IMR-90 (cell line): ENCODE data around the gene LSM12. TPM values are rescaled to one million over a fixed set of nuclear protein-coding genes. Genes with fewer than 3 reads are reported as not detected.
A peak's percentile ranks its signal among the peaks of the same experiment; 100 is the strongest.

Source experiments
- ATAC-seq: fragments of 200-7000 bp; cut with Tn5 transposase; 2 replicates; pipeline ENCODE4 v1.9.1; 2020; ENCODE audit warnings: low read depth, mild to moderate bottlenecking, moderate library complexity
- BruUV-seq: library from RNA; stranded (reverse); fragments of 400-500 nt; replicated peaks from 2 replicates; lab custom pipeline; 2021; lab: Mats Ljungman, UMichigan
- CTCF ChIA-PET: fragments of 300-600 bp; formaldehyde crosslinking; extraction: SDS; loops from one replicate; lab custom pipeline; 2021; ENCODE audit warnings: antibody characterized with exemption; lab: Yijun Ruan, JAX
- POLR2A ChIA-PET: fragments of 300-600 bp; sonication (Branson Sonifier 250); formaldehyde crosslinking; loops from one replicate; lab custom pipeline; 2022; ENCODE audit warnings: antibody characterized with exemption; ENCODE audit not compliant: unreplicated experiment; lab: Charles Lee
- DNase-seq: peaks from one replicate; pipeline ENCODE4 v3.0.0; 2013
- H2AFZ ChIP-seq: replicated peaks from 2 replicates; pipeline ENCODE3; 2013; ENCODE audit warnings: low read length, mild to moderate bottlenecking; ENCODE audit not compliant: poor library complexity
- H2AK5ac ChIP-seq: 2 replicates; pipeline ENCODE4 v1.6.1; 2013; ENCODE audit warnings: low read depth, low read length, inconsistent platforms
- H2AK9ac ChIP-seq: replicated peaks from 2 replicates; pipeline ENCODE3; 2013; ENCODE audit warnings: mild to moderate bottlenecking, low read depth, low read length, moderate library complexity; ENCODE audit not compliant: poor library complexity
- H2BK120ac ChIP-seq: 2 replicates; pipeline ENCODE4 v1.6.1; 2013; ENCODE audit warnings: low read depth, low read length, inconsistent platforms
- H2BK15ac ChIP-seq: 3 replicates; pipeline ENCODE4 v1.6.1; 2013; ENCODE audit warnings: low read depth, low read length, inconsistent platforms
- H2BK20ac ChIP-seq: 2 replicates; pipeline ENCODE4 v1.6.1; 2013; ENCODE audit warnings: low read depth, mild to moderate bottlenecking, inconsistent platforms, low read length, moderate library complexity
- H2BK5ac ChIP-seq: 2 replicates; pipeline ENCODE4 v1.6.1; 2013; ENCODE audit warnings: mild to moderate bottlenecking, low read depth, low read length, inconsistent platforms; ENCODE audit not compliant: poor library complexity, severe bottlenecking
- H3K14ac ChIP-seq: replicated peaks from 2 replicates; pipeline ENCODE4 v1.6.1; 2013; ENCODE audit warnings: low read depth, low read length, inconsistent platforms
- H3K18ac ChIP-seq: 2 replicates; pipeline ENCODE4 v1.6.1; 2013; ENCODE audit warnings: low read depth, low read length, control low read depth
- H3K23ac ChIP-seq: 2 replicates; pipeline ENCODE4 v1.6.1; 2013; ENCODE audit warnings: low read depth, low read length, inconsistent platforms
- H3K27ac ChIP-seq: 2 replicates; pipeline ENCODE4 v1.5.1; 2013; ENCODE audit warnings: mild to moderate bottlenecking, control low read depth, low read length; ENCODE audit not compliant: insufficient read depth
- H3K27me3 ChIP-seq: 2 replicates; pipeline ENCODE4 v1.6.1; 2013; ENCODE audit warnings: low read length; ENCODE audit not compliant: control insufficient read depth, insufficient read depth
- H3K36me3 ChIP-seq: 2 replicates; pipeline ENCODE4 v1.6.1; 2013; ENCODE audit warnings: low read length, mixed read lengths; ENCODE audit not compliant: control insufficient read depth, insufficient read depth
- H3K4ac ChIP-seq: 2 replicates; pipeline ENCODE4 v1.6.1; 2013; ENCODE audit warnings: low read depth, low read length, inconsistent platforms
- H3K4me1 ChIP-seq: 2 replicates; pipeline ENCODE4 v1.6.1; 2013; ENCODE audit warnings: low read length, mixed read lengths; ENCODE audit not compliant: control insufficient read depth, insufficient read depth
- H3K4me2 ChIP-seq: 2 replicates; pipeline ENCODE4 v1.6.1; 2013; ENCODE audit warnings: low read depth, mild to moderate bottlenecking, control low read depth, low read length, moderate library complexity
- H3K4me3 ChIP-seq: 2 replicates; pipeline ENCODE4 v1.5.1; 2013; ENCODE audit warnings: low read depth, mild to moderate bottlenecking, control low read depth, low read length, moderate library complexity; ENCODE audit not compliant: insufficient read depth
- H3K56ac ChIP-seq: 2 replicates; pipeline ENCODE4 v1.6.1; 2013; ENCODE audit warnings: low read length, inconsistent platforms; ENCODE audit not compliant: insufficient read depth; ENCODE audit errors: extremely low read depth
- H3K79me1 ChIP-seq, 2 experiments: 2 replicates each; pipeline ENCODE4 v1.6.1; 2013; ENCODE audit warnings: low read length in 2 of 2, inconsistent platforms in 1 of 2, low read depth in 1 of 2
- H3K9ac ChIP-seq: 2 replicates; pipeline ENCODE4 v1.6.1; 2013; ENCODE audit warnings: low read depth, low read length, control low read depth
- H3K9me1 ChIP-seq: 2 replicates; pipeline ENCODE4 v1.6.1; 2013; ENCODE audit warnings: low read length, inconsistent platforms; ENCODE audit not compliant: insufficient read depth
- H3K9me3 ChIP-seq: 2 replicates; pipeline ENCODE4 v1.6.1; 2013; ENCODE audit warnings: low read length; ENCODE audit not compliant: control insufficient read depth, insufficient read depth
- H4K20me1 ChIP-seq: 2 replicates; pipeline ENCODE4 v1.6.1; 2013; ENCODE audit warnings: low read length, inconsistent platforms; ENCODE audit not compliant: insufficient read depth
- H4K5ac ChIP-seq: 2 replicates; pipeline ENCODE4 v1.6.1; 2013; ENCODE audit warnings: mild to moderate bottlenecking, low read depth, low read length, control low read depth
- H4K8ac ChIP-seq, 2 experiments: 2 replicates each; pipeline ENCODE4 v1.6.1; 2013; ENCODE audit warnings: low read depth in 2 of 2, low read length in 2 of 2, control low read depth in 1 of 2, inconsistent platforms in 1 of 2
- H4K91ac ChIP-seq: 2 replicates; pipeline ENCODE4 v1.6.1; 2013; ENCODE audit warnings: low read depth, low read length, inconsistent platforms; ENCODE audit not compliant: insufficient read depth
- BHLHE40 ChIP-seq: fragments of 150-350 bp; IDR thresholded peaks from 2 replicates; pipeline ENCODE4 v1.6.1; 2016; ENCODE audit warnings: mild to moderate bottlenecking, low read depth, low read length
- CEBPB ChIP-seq: IDR thresholded peaks from 2 replicates; pipeline ENCODE4 v1.6.1; 2012; ENCODE audit warnings: low read depth, low read length, improper control_type of control experiment
- CHD1 ChIP-seq: IDR thresholded peaks from 2 replicates; pipeline ENCODE4 v1.6.1; 2012; ENCODE audit warnings: low read depth, low read length, improper control_type of control experiment
- FOS ChIP-seq: fragments of 150-350 bp; IDR thresholded peaks from 2 replicates; pipeline ENCODE4 v1.6.1; 2016; ENCODE audit warnings: low read depth, low read length
- MAFK ChIP-seq: IDR thresholded peaks from 2 replicates; pipeline ENCODE4 v1.6.1; 2012; ENCODE audit warnings: low read depth, low read length, improper control_type of control experiment
- MAZ ChIP-seq: IDR thresholded peaks from 2 replicates; pipeline ENCODE4 v1.6.1; 2012; ENCODE audit warnings: low read depth, mild to moderate bottlenecking, low read length, improper control_type of control experiment, moderate library complexity, borderline replicate concordance
- MXI1 ChIP-seq: IDR thresholded peaks from 2 replicates; pipeline ENCODE4 v1.6.1; 2012; ENCODE audit warnings: low read depth, mild to moderate bottlenecking, low read length, moderate library complexity, borderline replicate concordance
- NFE2L2 ChIP-seq: fragments of 150-350 bp; IDR thresholded peaks from 2 replicates; pipeline ENCODE4 v1.6.1; 2016; ENCODE audit warnings: low read depth, mild to moderate bottlenecking, low read length
- POLR2A ChIP-seq: IDR thresholded peaks from 2 replicates; pipeline ENCODE4 v1.6.1; 2012; ENCODE audit warnings: mild to moderate bottlenecking, low read depth, low read length
- RAD21 ChIP-seq: IDR thresholded peaks from 2 replicates; pipeline ENCODE4 v1.6.1; 2012; ENCODE audit warnings: low read length, improper control_type of control experiment
- RCOR1 ChIP-seq: IDR thresholded peaks from 2 replicates; pipeline ENCODE4 v1.6.1; 2012; ENCODE audit warnings: mild to moderate bottlenecking, low read length, improper control_type of control experiment; ENCODE audit not compliant: insufficient replicate concordance
- RFX5 ChIP-seq: IDR thresholded peaks from 2 replicates; pipeline ENCODE4 v1.8.0; 2012; ENCODE audit warnings: low read depth, mild to moderate bottlenecking, low read length, moderate library complexity
- SMC3 ChIP-seq: fragments of 150-350 bp; IDR thresholded peaks from 2 replicates; pipeline ENCODE4 v1.6.1; 2016; ENCODE audit warnings: low read depth, mild to moderate bottlenecking, antibody characterized with exemption, low read length, moderate library complexity
- WGBS, 2 experiments: methylation state at CpG; one replicate each; pipeline versions ENCODE4 v1.1.5 to v1.1.7; 2013; ENCODE audit warnings: missing lambda C conversion rate in 2 of 2; ENCODE audit not compliant: insufficient read length in 1 of 2; ENCODE audit errors: extremely low coverage in 2 of 2; 5-methylcytosine and 5-hydroxymethylcytosine counted together
- dilution Hi-C: fragments of 300-500 bp; cut with HindIII; formaldehyde crosslinking; loops from one replicate; pipeline ENCODE4 v1.14.3; 2018; ENCODE audit warnings: low sequenced_read_pairs; ENCODE audit not compliant: unreplicated experiment
- in situ Hi-C: fragments of 300-500 bp; cut with MboI; formaldehyde crosslinking; loops from 3 replicates; pipeline ENCODE4 v1.14.3; 2019; ENCODE audit warnings: low sequenced_read_pairs, inconsistent platforms, mixed read lengths
- intact Hi-C: fragments of 100-400 bp; cut with micrococcal nuclease; formaldehyde crosslinking; loops from 2 replicates; pipeline ENCODE4 v1.10.0; 2022
- polyA plus RNA-seq, 3 experiments: library from polyadenylated mRNA; depleted of rRNA; stranded (reverse); fragments of >200 nt; gene quantifications; 2 replicates each; pipeline ENCODE4 v1.2.3, GENCODE V29; 2012; ENCODE audit warnings: low replicate concordance in 1 of 3
- total RNA-seq: library from RNA; depleted of rRNA; stranded (reverse); fragments of >200 nt; gene quantifications from 2 replicates; pipeline ENCODE4 v1.2.3, GENCODE V29; 2012
- TF ChIP-seq, protein P1 (sequence below): conservative IDR thresholded peaks from 2 replicates; pipeline ENCODE4 v1.5.1; 2012; ENCODE audit warnings: mild to moderate bottlenecking, low read depth, low read length, improper control_type of control experiment
- TF ChIP-seq, protein P2 (sequence below): fragments of 150-350 bp; IDR thresholded peaks from 2 replicates; pipeline ENCODE4 v1.6.1; 2017; ENCODE audit warnings: mild to moderate bottlenecking, antibody characterized with exemption, low read length, low read depth
- TF ChIP-seq, protein P3 (sequence below): fragments of 150-350 bp; IDR thresholded peaks from 2 replicates; pipeline ENCODE4 v1.6.1; 2016; ENCODE audit warnings: low read depth, mild to moderate bottlenecking, low read length, moderate library complexity, borderline replicate concordance

LSM12 gene
- total and polyA plus RNA-seq, 2 of the 4 experiments (the other 2 are of a cell fraction): 38.0 to 41.0 TPM

DNA sequence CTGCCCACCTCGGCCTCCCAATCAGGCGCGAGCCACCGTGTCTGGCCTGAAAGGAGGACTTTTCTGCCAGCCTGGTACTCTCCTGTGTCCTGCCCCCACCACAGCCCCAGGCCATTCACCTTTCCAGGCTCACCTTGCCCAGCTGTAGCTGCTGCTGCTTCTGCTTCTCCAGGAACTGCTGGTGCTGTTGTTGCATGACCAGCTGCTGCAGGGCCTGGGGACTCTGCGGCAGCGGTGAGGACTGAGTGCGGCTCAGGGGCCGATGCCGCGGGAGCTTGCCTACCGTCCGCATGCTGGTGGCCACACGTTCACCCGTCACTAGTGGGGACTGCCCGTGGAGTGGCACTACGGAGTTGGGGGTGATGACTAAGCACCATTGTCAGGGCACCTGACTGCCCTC, 21.8 kb upstream of the LSM12 start:
- Histone ChIP-seq H3K27me3 (no peaks in the 10 kb centered on the region), H4K20me1 (peaks cover 7% of the 10 kb centered on the region; the same call in 1 of the 2 replicates), H3K9me3 (no peaks in the 10 kb centered on the region), H3K9ac (no peak overlapping the region), H3K79me1 (peaks cover 15 to 73% of the 10 kb centered on the region in 2 experiments; a peak in 3 of 4 replicates), H3K4me2 (no peak overlapping the region), H4K91ac (no peak overlapping the region), H3K56ac (no peak overlapping the region), H4K5ac (no peak overlapping the region), H2BK15ac (no peak overlapping the region), H2BK20ac (no peak overlapping the region), H3K9me1 (peaks cover 7% of the 10 kb centered on the region; the same call in 1 of the 2 replicates), H3K4me3 (no peak overlapping the region), H2AK9ac (peak overlapping the region; percentile 85), H2BK120ac (no peak overlapping the region), H3K36me3 (peaks cover 41% of the 10 kb centered on the region), H3K4me1 (peaks cover 15% of the 10 kb centered on the region), H3K27ac (no peak overlapping the region), H3K14ac (no peak overlapping the region), H2AK5ac (peak overlapping the region; percentile 51; the same call in 1 of the 2 replicates), H3K18ac (no peak overlapping the region), H3K23ac (no peak overlapping the region), H2BK5ac (no peak overlapping the region), H2AFZ (peak overlapping the region; percentile 43), H3K4ac (no peak overlapping the region), H4K8ac (no peak overlapping the region)
- in situ Hi-C loops: no loop called here
- ChIA-PET CTCF (no interaction called here), POLR2A (no interaction called here)
- DNase-seq: no peak
- BruUV-seq: no TSS peak
- intact Hi-C loops: no loop called here
- WGBS, 2 experiments: 100% methylated on average over 5 of the region's 16 CpGs; no CpG with 5 or more reads in 1 of the 2 experiments
- dilution Hi-C loops: no loop called here
- ATAC-seq: no peak
- no peak for TF ChIP-seq RFX5
- no peak for TF ChIP-seq MAZ
- TF ChIP-seq POLR2A: no peak
- TF ChIP-seq CHD1: no peak
- TF ChIP-seq MAFK: no peak
- TF ChIP-seq CEBPB: no peak
- TF ChIP-seq NFE2L2: no peak
- TF ChIP-seq FOS: no peak
- TF ChIP-seq, protein P1, sequence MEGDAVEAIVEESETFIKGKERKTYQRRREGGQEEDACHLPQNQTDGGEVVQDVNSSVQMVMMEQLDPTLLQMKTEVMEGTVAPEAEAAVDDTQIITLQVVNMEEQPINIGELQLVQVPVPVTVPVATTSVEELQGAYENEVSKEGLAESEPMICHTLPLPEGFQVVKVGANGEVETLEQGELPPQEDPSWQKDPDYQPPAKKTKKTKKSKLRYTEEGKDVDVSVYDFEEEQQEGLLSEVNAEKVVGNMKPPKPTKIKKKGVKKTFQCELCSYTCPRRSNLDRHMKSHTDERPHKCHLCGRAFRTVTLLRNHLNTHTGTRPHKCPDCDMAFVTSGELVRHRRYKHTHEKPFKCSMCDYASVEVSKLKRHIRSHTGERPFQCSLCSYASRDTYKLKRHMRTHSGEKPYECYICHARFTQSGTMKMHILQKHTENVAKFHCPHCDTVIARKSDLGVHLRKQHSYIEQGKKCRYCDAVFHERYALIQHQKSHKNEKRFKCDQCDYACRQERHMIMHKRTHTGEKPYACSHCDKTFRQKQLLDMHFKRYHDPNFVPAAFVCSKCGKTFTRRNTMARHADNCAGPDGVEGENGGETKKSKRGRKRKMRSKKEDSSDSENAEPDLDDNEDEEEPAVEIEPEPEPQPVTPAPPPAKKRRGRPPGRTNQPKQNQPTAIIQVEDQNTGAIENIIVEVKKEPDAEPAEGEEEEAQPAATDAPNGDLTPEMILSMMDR: no peak
- TF ChIP-seq, protein P2, sequence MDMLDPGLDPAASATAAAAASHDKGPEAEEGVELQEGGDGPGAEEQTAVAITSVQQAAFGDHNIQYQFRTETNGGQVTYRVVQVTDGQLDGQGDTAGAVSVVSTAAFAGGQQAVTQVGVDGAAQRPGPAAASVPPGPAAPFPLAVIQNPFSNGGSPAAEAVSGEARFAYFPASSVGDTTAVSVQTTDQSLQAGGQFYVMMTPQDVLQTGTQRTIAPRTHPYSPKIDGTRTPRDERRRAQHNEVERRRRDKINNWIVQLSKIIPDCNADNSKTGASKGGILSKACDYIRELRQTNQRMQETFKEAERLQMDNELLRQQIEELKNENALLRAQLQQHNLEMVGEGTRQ: no peak
- TF ChIP-seq MXI1: no peak
- TF ChIP-seq BHLHE40: no peak
- TF ChIP-seq SMC3: no peak
- TF ChIP-seq, protein P3, sequence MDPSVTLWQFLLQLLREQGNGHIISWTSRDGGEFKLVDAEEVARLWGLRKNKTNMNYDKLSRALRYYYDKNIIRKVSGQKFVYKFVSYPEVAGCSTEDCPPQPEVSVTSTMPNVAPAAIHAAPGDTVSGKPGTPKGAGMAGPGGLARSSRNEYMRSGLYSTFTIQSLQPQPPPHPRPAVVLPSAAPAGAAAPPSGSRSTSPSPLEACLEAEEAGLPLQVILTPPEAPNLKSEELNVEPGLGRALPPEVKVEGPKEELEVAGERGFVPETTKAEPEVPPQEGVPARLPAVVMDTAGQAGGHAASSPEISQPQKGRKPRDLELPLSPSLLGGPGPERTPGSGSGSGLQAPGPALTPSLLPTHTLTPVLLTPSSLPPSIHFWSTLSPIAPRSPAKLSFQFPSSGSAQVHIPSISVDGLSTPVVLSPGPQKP: no peak
- TF ChIP-seq RCOR1: no peak
- no peak for TF ChIP-seq RAD21
